NCI-H2171 treated with DMSO at 0.1 percent for 48 hours (cell line): Measurements from ENCODE around the gene SLC25A4.
A peak's percentile ranks its signal among the peaks of the same experiment; 100 is the strongest.
"Not testable (repeated sequence)": the region's sequence is repeated elsewhere in the genome, so short reads cannot be mapped to it uniquely, and the experiment has no call there.

ENCODE experiments used
- DNase-seq: peaks from one replicate; lab custom pipeline; 2025; lab: John Stamatoyannopoulos, UW

The SLC25A4 gene

GRCh38 chr4:185183622-185184281 lies 40.7 kb downstream of the SLC25A4 start:
- DNase-seq, result peak; percentile 79

GRCh38 chr4:185186769-185187168 lies 43.7 kb downstream of the SLC25A4 start:
- no peak for DNase-seq

- DNase-seq, result no peak
These were observed 46.7 kb downstream of the SLC25A4 start for GRCh38 chr4:185189606-185190305.

- DNase-seq, result no peak
These were observed 47.3 kb downstream of the SLC25A4 start for GRCh38 chr4:185190306-185190856.

GRCh38 chr4:185192059-185192458 lies 49.0 kb downstream of the SLC25A4 start:
- no peak for DNase-seq

GRCh38 chr4:185194924-185195888 lies 52.1 kb downstream of the SLC25A4 start:
- no peak for DNase-seq

GRCh38 chr4:185196437-185196836 lies 53.4 kb downstream of the SLC25A4 start:
- no peak for DNase-seq

- DNase-seq, result not testable (repeated sequence)
These were observed 55.1 kb downstream of the SLC25A4 start for GRCh38 chr4:185198189-185198588.
